ENCODE measurements around the gene ROR1. TPM values are rescaled to one million over a fixed set of nuclear protein-coding genes. Genes with fewer than 3 reads are reported as not detected.
A peak's percentile ranks its signal among the peaks of the same experiment; 100 is the strongest.

ROR1 gene
- total and polyA plus RNA-seq, 2 donors (not counting 1 experiment from before 2014, with no cell fraction given) = 14.5 to 16.5 TPM

- TF ChIP-seq EZH2 (IDR thresholded peaks at IDR 0.05; ENCODE audit: low read length, missing control alignments) = no peak
- Histone ChIP-seq H3K27ac (ENCODE audit: insufficient read depth, low read length) (no peak overlapping the region), H3K4me3 (replicated peaks in 1 of 4; ENCODE audit: control extremely low read depth in 1 of 4, insufficient read depth in 1 of 4, low read depth in 3 of 4, low read length in 4 of 4) (no peak overlapping the region), H3K4me2 (ENCODE audit: extremely low read depth, insufficient read depth, low read length) (no peak overlapping the region), H3K36me3 (ENCODE audit: control insufficient read depth, insufficient read depth, low read length) (no peaks in the 10 kb centered on the region), H3K27me3 (ENCODE audit: control insufficient read depth, insufficient read depth, low read length) (no peaks in the 10 kb centered on the region), H3K79me2 (ENCODE audit: control insufficient read depth, insufficient read depth, low read length) (no peaks in the 10 kb centered on the region), H3K9ac (ENCODE audit: insufficient read depth, low read length) (no peak overlapping the region), H4K20me1 (ENCODE audit: control insufficient read depth, extremely low read depth, insufficient read depth, low read length) (no peaks in the 10 kb centered on the region), H3K9me3 (ENCODE audit: control insufficient read depth, insufficient read depth, low read depth, low read length) (no peaks in the 10 kb centered on the region), H2AFZ (ENCODE audit: low read length) (no peak overlapping the region), H3K4me1 (ENCODE audit: control insufficient read depth, extremely low read depth, insufficient read depth, low read length) (no peaks in the 10 kb centered on the region)
- DNase-seq (ENCODE audit: low read depth in 2 of 2) = peak in 1 of 2 donors; percentile 67
These were observed 256.6 kb downstream of the ROR1 start for GRCh38 chr1:64030411-64030810.

- no peak overlapping the region for H3K9ac ChIP-seq (ENCODE audit: insufficient read depth, low read length)
- DNase-seq (ENCODE audit: low read depth in 2 of 2) = peak in 1 of 2 donors; percentile 63
- H3K27me3 ChIP-seq (ENCODE audit: control insufficient read depth, insufficient read depth, low read length) = no peaks in the 10 kb centered on the region
- no peaks in the 10 kb centered on the region for H3K79me2 ChIP-seq (ENCODE audit: control insufficient read depth, insufficient read depth, low read length)
- no peak overlapping the region for H3K27ac ChIP-seq (ENCODE audit: insufficient read depth, low read length)
- no peaks in the 10 kb centered on the region for H3K9me3 ChIP-seq (ENCODE audit: control insufficient read depth, insufficient read depth, low read depth, low read length)
- TF ChIP-seq, protein P1, sequence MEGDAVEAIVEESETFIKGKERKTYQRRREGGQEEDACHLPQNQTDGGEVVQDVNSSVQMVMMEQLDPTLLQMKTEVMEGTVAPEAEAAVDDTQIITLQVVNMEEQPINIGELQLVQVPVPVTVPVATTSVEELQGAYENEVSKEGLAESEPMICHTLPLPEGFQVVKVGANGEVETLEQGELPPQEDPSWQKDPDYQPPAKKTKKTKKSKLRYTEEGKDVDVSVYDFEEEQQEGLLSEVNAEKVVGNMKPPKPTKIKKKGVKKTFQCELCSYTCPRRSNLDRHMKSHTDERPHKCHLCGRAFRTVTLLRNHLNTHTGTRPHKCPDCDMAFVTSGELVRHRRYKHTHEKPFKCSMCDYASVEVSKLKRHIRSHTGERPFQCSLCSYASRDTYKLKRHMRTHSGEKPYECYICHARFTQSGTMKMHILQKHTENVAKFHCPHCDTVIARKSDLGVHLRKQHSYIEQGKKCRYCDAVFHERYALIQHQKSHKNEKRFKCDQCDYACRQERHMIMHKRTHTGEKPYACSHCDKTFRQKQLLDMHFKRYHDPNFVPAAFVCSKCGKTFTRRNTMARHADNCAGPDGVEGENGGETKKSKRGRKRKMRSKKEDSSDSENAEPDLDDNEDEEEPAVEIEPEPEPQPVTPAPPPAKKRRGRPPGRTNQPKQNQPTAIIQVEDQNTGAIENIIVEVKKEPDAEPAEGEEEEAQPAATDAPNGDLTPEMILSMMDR (conservative IDR thresholded peaks at IDR 0.05 in 1 of 2, IDR thresholded peaks at IDR 0.05 in 1 of 2; ENCODE audit: low read depth in 1 of 2, low read length in 2 of 2) = no peak
- no peak for TF ChIP-seq EZH2 (IDR thresholded peaks at IDR 0.05; ENCODE audit: low read length, missing control alignments)
- no peak overlapping the region for H3K4me2 ChIP-seq (ENCODE audit: extremely low read depth, insufficient read depth, low read length)
- no peak overlapping the region for H3K4me3 ChIP-seq (replicated peaks in 1 of 4; ENCODE audit: control extremely low read depth in 1 of 4, insufficient read depth in 1 of 4, low read depth in 3 of 4, low read length in 4 of 4)
- H3K36me3 ChIP-seq (ENCODE audit: control insufficient read depth, insufficient read depth, low read length) = no peaks in the 10 kb centered on the region
- H4K20me1 ChIP-seq (ENCODE audit: control insufficient read depth, extremely low read depth, insufficient read depth, low read length) = no peaks in the 10 kb centered on the region
- no peaks in the 10 kb centered on the region for H3K4me1 ChIP-seq (ENCODE audit: control insufficient read depth, extremely low read depth, insufficient read depth, low read length)
- H2AFZ ChIP-seq (ENCODE audit: low read length) = no peak overlapping the region
These were observed 257.4 kb downstream of the ROR1 start for GRCh38 chr1:64031236-64031635.

DNA sequence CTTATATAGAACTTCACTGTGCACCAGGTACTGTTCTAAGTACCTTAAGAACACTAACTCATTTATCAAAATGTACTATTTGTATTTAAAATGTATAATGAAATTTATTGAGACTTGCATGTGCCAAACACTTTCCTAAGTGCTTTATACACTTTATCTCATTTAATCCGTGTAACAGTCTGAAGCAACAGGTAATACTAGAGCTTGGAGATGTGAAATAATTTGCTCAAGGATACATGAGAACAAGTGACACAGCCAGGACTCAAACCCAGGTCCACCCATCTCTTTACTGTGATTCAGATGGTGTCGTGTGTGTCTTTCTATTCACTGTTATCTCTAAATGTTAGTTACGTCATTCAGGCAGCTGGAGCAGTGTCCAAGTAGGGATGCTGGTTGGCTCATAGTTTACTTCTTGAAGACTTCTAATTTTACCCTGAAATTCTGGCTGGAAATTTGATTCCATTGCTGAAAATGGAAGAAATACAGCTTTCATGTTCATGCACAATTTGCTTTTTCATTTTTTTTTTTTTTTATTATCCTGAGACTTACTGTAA lies 259.9 kb downstream of the ROR1 start:
- Histone ChIP-seq H3K4me3 (replicated peaks in 1 of 4; ENCODE audit: control extremely low read depth in 1 of 4, insufficient read depth in 1 of 4, low read depth in 3 of 4, low read length in 4 of 4) (no peak overlapping the region), H3K79me2 (ENCODE audit: control insufficient read depth, insufficient read depth, low read length) (no peaks in the 10 kb centered on the region), H3K27me3 (ENCODE audit: control insufficient read depth, insufficient read depth, low read length) (no peaks in the 10 kb centered on the region), H4K20me1 (ENCODE audit: control insufficient read depth, extremely low read depth, insufficient read depth, low read length) (no peaks in the 10 kb centered on the region), H3K4me2 (ENCODE audit: extremely low read depth, insufficient read depth, low read length) (no peak overlapping the region), H2AFZ (ENCODE audit: low read length) (no peak overlapping the region), H3K36me3 (ENCODE audit: control insufficient read depth, insufficient read depth, low read length) (no peaks in the 10 kb centered on the region), H3K9me3 (ENCODE audit: control insufficient read depth, insufficient read depth, low read depth, low read length) (no peaks in the 10 kb centered on the region), H3K4me1 (ENCODE audit: control insufficient read depth, extremely low read depth, insufficient read depth, low read length) (peaks cover 10% of the 10 kb centered on the region), H3K27ac (ENCODE audit: insufficient read depth, low read length) (no peak overlapping the region), H3K9ac (ENCODE audit: insufficient read depth, low read length) (no peak overlapping the region)
- DNase-seq (ENCODE audit: low read depth in 2 of 2) = peak; percentile 83 to 95
- TF ChIP-seq, protein P1 (conservative IDR thresholded peaks at IDR 0.05 in 1 of 2, IDR thresholded peaks at IDR 0.05 in 1 of 2; ENCODE audit: low read depth in 1 of 2, low read length in 2 of 2) = no peak
- TF ChIP-seq EZH2 (IDR thresholded peaks at IDR 0.05; ENCODE audit: low read length, missing control alignments) = no peak
